Glutamatergic neuron (in vitro differentiated cells): ENCODE measurements around the gene POU2AF2. TPM values are rescaled to one million over a fixed set of nuclear protein-coding genes. Genes with fewer than 3 reads are reported as not detected.
"Not testable (repeated sequence)": the region's sequence is repeated elsewhere in the genome, so short reads cannot be mapped to it uniquely, and the experiment has no call there.

Source experiments
- DNase-seq: peaks from one replicate; pipeline ENCODE4 v3.0.0; 2022
- H3K27ac Mint-ChIP-seq: one replicate; pipeline ENCODE4 v1.8.0; 2020; ENCODE audit warnings: mild to moderate bottlenecking, mixed read lengths, inconsistent platforms; ENCODE audit not compliant: unreplicated experiment
- H3K27me3 Mint-ChIP-seq: one replicate; pipeline ENCODE4 v1.8.0; 2020; ENCODE audit warnings: mild to moderate bottlenecking, moderate library complexity, mixed read lengths, inconsistent platforms; ENCODE audit not compliant: unreplicated experiment
- H3K36me3 Mint-ChIP-seq: one replicate; pipeline ENCODE4 v1.8.0; 2020; ENCODE audit warnings: mild to moderate bottlenecking, mixed read lengths, inconsistent platforms; ENCODE audit not compliant: unreplicated experiment
- H3K4me1 Mint-ChIP-seq: one replicate; pipeline ENCODE4 v1.8.0; 2020; ENCODE audit warnings: mild to moderate bottlenecking, low read depth, mixed read lengths, inconsistent platforms; ENCODE audit not compliant: unreplicated experiment
- H3K4me3 Mint-ChIP-seq: one replicate; pipeline ENCODE4 v1.8.0; 2020; ENCODE audit warnings: mild to moderate bottlenecking, mixed read lengths, inconsistent platforms; ENCODE audit not compliant: unreplicated experiment
- H3K9me3 Mint-ChIP-seq: one replicate; pipeline ENCODE4 v1.8.0; 2020; ENCODE audit warnings: mild to moderate bottlenecking, moderate library complexity, mixed read lengths, inconsistent platforms; ENCODE audit not compliant: unreplicated experiment
- CTCF ChIP-seq: fragments of 200-600 bp; sonication (generic); IDR thresholded peaks from one replicate; pipeline ENCODE4 v1.5.0; 2021; ENCODE audit not compliant: partially characterized antibody, unreplicated experiment
- total RNA-seq: library from RNA; stranded (reverse); fragmentation: NEBNext Ultra II Directional; extraction: Animal tissue kit (Norgen Biotek cat#: 25700); gene quantifications from one replicate; pipeline ENCODE4 v1.2.1, GENCODE V29; 2021; ENCODE audit not compliant: unreplicated experiment

Gene POU2AF2
- total RNA-seq, 1 donor from 2014 or later = not detected

- no peaks in the 10 kb centered on the region for H3K9me3 Mint-ChIP-seq
- H3K4me1 Mint-ChIP-seq = no peaks in the 10 kb centered on the region
- no peak overlapping the region for H3K4me3 Mint-ChIP-seq
- no peak for TF ChIP-seq CTCF
- no peak overlapping the region for H3K27ac Mint-ChIP-seq
- DNase-seq = no peak
- H3K36me3 Mint-ChIP-seq = no peaks in the 10 kb centered on the region
- H3K27me3 Mint-ChIP-seq = no peaks in the 10 kb centered on the region
Observed at GRCh38 chr11:111207213-111207612, 38.3 kb upstream of the POU2AF2 start.

GRCh38 chr11:111209543-111210355, 35.8 kb upstream of the POU2AF2 start:
- no peak for TF ChIP-seq CTCF
- Mint-ChIP-seq H3K9me3 (no peaks in the 10 kb centered on the region), H3K27me3 (no peaks in the 10 kb centered on the region), H3K36me3 (no peaks in the 10 kb centered on the region), H3K27ac (no peak overlapping the region), H3K4me1 (no peaks in the 10 kb centered on the region), H3K4me3 (no peak overlapping the region)
- no peak for DNase-seq

- no peaks in the 10 kb centered on the region for H3K36me3 Mint-ChIP-seq
- no peak for DNase-seq
- peaks cover 1% of the 10 kb centered on the region for H3K27me3 Mint-ChIP-seq
- no peaks in the 10 kb centered on the region for H3K4me1 Mint-ChIP-seq
- H3K27ac Mint-ChIP-seq = no peak overlapping the region
- H3K4me3 Mint-ChIP-seq = no peak overlapping the region
- peaks cover 1% of the 10 kb centered on the region for H3K9me3 Mint-ChIP-seq
- no peak for TF ChIP-seq CTCF
Observed at GRCh38 chr11:111213256-111213655, 32.3 kb upstream of the POU2AF2 start.

DNA sequence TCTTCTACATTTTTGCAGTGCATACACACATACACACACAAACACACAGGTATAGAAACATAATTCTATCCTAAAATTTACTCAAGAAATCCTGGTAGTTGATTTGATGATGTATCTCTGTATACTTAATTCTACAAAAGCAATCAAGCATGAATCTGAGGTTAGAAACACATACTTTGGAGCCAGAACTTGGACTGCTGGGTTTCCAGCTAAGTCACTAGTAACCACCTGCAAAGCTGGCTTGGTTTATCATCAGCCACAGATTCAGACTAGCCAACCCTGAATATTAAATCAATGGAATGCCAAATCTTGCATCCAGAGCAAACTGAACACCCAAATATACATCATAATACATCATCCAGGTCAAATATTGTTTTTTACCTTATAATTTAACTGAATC, 24.8 kb upstream of the POU2AF2 start:
- no peak for DNase-seq
- H3K27me3 Mint-ChIP-seq = peaks cover 4% of the 10 kb centered on the region
- H3K4me3 Mint-ChIP-seq = no peak overlapping the region
- no peak overlapping the region for H3K27ac Mint-ChIP-seq
- H3K36me3 Mint-ChIP-seq = no peaks in the 10 kb centered on the region
- H3K4me1 Mint-ChIP-seq = no peaks in the 10 kb centered on the region
- H3K9me3 Mint-ChIP-seq = peaks cover 1% of the 10 kb centered on the region
- no peak for TF ChIP-seq CTCF

- Mint-ChIP-seq H3K4me3 (no peak overlapping the region), H3K27ac (no peak overlapping the region), H3K9me3 (peaks cover 1% of the 10 kb centered on the region), H3K27me3 (peaks cover 4% of the 10 kb centered on the region), H3K4me1 (no peaks in the 10 kb centered on the region), H3K36me3 (no peaks in the 10 kb centered on the region)
- DNase-seq = no peak
- TF ChIP-seq CTCF = no peak
Observed at GRCh38 chr11:111221208-111221607, 24.3 kb upstream of the POU2AF2 start.

- not testable (repeated sequence) for H3K36me3 Mint-ChIP-seq, DNase-seq, H3K4me1 Mint-ChIP-seq, H3K27ac Mint-ChIP-seq, H3K9me3 Mint-ChIP-seq, H3K27me3 Mint-ChIP-seq, H3K4me3 Mint-ChIP-seq
Observed at GRCh38 chr11:111221936-111222335, 23.6 kb upstream of the POU2AF2 start.

DNA sequence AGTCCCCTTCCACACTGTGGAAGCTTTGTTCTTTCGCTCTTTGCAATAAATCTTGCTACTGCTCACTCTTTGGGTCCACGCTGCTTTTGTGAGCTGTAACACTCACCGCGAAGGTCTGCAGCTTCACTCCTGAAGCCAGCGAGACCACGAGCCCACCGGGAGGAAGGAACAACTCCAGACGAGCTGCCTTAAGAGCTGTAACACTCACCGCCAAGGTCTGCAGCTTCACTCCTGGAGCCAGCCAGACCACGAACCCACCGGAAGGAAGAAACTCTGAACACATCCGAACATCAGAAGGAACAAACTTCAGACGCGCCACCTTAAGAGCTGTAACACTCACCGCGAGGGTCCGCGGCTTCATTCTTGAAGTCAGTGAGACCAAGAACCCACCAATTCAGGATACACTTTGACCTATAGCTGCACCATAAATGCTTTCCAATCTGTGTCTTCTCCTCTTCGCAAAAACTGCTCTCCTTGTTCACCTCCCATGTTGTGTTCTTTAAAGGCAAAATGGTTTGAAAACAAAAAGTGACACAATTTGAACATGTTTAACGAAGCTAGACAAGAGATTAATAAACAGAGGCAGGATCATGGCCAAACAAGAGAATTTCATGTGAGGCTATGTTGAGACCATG, 22.6 kb upstream of the POU2AF2 start:
- H3K9me3 Mint-ChIP-seq, DNase-seq, H3K4me1 Mint-ChIP-seq, H3K36me3 Mint-ChIP-seq, H3K27ac Mint-ChIP-seq, H3K27me3 Mint-ChIP-seq, H3K4me3 Mint-ChIP-seq: not testable (repeated sequence)
